GM12864 (cell line): ENCODE data around the gene SRSF1.

ENCODE experiments used
- DNase-seq: peaks from one replicate; pipeline ENCODE4 v3.0.0-alpha.2; 2011; ENCODE audit warnings: low read depth
- H3K4me3 ChIP-seq: 2 replicates; pipeline ENCODE4 v1.5.1; 2011; ENCODE audit warnings: mild to moderate bottlenecking, low read depth, low read length, control low read depth
- TF ChIP-seq, protein P1 (sequence below): IDR thresholded peaks from 2 replicates; pipeline ENCODE4 v1.5.1; 2011; ENCODE audit warnings: low read depth, mild to moderate bottlenecking, moderate library complexity, low read length, control low read depth, inconsistent platforms; ENCODE audit errors: missing control alignments

Gene SRSF1

DNA sequence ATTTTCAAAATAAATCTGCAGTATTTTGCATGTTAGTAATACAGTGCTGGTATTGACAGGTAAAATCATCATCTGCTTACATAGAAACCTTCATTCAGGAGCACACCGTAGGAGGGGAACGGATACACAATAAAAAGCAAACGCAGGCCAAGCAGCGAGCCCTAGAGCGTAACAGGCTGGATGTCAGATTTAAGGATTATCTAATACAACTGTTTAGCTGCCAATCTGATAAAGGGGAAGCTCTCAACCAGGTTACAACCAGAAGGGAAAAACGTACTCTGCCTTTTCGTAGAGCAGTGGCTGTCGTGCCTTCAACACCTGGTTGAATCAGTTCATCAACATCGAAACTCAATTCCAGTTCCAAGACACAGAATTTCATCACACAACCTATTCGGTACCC is 35.5 kb downstream of the SRSF1 start:
- DNase-seq = no peak
- H3K4me3 ChIP-seq = no peak overlapping the region
- TF ChIP-seq, protein P1, sequence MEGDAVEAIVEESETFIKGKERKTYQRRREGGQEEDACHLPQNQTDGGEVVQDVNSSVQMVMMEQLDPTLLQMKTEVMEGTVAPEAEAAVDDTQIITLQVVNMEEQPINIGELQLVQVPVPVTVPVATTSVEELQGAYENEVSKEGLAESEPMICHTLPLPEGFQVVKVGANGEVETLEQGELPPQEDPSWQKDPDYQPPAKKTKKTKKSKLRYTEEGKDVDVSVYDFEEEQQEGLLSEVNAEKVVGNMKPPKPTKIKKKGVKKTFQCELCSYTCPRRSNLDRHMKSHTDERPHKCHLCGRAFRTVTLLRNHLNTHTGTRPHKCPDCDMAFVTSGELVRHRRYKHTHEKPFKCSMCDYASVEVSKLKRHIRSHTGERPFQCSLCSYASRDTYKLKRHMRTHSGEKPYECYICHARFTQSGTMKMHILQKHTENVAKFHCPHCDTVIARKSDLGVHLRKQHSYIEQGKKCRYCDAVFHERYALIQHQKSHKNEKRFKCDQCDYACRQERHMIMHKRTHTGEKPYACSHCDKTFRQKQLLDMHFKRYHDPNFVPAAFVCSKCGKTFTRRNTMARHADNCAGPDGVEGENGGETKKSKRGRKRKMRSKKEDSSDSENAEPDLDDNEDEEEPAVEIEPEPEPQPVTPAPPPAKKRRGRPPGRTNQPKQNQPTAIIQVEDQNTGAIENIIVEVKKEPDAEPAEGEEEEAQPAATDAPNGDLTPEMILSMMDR = no peak

DNA sequence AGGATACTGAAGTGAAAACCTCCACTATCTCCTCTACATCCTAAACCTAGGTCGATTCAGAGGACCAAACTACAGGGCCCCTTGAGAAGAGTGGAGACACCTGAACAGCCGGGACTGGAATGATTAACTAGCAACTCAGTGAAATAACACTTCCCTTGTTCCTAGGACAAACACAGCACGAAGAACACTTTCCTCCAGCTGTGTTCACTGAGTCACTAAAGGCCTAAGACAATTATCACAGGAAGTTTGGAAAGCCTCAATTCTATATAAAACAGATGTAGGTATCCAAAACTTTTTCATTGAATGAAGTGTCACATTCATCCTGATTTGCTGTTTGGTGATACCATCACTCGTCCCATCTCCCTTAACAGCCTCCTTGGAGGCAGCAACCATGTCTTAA is 36.3 kb downstream of the SRSF1 start:
- TF ChIP-seq, protein P1 = no peak
- H3K4me3 ChIP-seq = no peak overlapping the region
- no peak for DNase-seq

DNA sequence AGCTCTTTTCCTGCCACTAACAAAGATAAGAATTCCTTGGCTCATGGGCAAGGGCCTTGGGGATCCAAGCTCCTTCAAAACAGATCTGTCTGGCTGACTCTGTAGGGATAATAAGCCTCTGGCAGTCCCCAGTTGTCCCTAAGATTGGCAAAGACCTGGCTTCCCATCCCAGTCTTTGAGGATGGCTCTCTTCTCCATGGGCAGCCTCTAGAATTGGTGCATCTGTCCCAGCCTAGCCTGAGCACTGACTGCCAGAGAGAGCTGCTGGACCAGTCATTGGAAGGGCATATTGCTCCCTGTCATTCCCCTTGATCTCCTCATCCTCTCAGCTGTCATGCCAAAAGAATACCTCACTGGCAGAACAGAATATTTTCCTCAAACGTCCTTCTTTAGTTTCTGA is 38.6 kb downstream of the SRSF1 start:
- no peak overlapping the region for H3K4me3 ChIP-seq
- TF ChIP-seq, protein P1 = no peak
- no peak for DNase-seq

DNA sequence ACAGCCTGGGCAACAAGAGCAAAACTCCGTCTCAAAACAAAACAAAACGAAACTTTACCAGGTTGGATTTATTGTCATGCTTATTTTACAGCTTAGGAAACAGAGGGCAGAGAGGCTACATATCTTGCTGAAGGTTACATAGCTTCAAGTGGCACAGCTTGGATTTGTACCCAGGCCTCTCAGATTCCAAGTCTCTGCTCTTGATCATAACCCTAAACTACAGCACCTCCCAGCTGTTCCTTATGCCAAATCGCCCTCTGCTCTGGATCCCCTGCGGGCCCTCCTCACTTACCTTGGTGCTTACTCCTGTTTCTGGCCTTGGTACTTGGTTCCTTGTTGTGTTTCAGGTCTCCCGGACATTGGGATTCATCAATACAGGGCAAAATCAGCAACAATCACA is 40.2 kb downstream of the SRSF1 start:
- no peak overlapping the region for H3K4me3 ChIP-seq
- TF ChIP-seq, protein P1 = no peak
- no peak for DNase-seq

DNA sequence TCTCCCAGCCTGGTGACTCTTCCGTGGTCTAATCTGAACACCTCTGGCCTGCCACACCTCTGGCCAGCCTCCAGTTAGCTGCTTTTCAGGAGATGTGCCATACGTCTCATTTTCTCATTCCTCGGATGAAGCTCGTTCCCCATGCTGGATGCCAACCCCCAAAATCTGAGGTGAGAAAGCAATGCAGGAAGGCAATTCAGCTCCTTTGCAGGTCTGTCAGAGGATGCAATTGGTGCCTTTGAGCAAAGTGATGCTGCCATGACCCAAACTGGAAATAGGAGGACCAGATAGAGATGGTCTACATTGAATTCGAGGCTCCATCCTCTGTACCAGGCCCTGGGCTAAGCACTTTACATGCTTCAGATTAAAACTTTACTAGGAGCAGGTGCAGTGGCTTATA is 40.8 kb downstream of the SRSF1 start:
- DNase-seq = no peak
- TF ChIP-seq, protein P1 = no peak
- H3K4me3 ChIP-seq = no peak overlapping the region

DNA sequence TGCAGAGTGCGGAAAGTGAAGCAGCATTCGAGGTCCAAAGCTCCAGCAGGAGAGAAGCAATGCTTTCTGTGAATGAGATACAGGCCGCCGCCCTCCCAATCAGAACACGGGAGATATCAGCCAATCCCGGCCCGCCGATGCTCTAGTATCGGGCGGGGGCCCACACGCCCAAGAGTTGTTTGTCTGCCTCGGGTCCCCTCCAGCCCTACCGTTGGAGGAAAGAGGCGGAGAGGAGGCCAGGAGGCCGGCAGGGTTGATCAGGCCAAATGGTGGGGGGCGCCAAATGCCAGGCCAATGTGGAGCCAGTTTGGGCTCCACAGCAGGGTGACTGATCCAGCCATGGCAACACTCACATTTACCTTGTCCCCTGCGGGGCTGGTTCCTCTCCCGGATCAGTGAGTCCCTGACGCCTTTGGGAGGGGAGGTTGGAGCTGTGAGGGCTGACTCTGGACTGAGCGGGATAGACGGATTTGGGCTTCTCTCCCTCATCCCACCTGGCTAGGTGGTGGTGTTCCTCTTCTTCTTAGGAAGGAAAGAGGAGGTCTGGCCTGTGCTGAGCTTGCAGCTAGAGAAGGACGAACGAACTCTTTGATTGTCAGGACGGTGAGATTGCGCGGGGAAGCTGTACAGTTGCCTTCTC is 41.4 kb downstream of the SRSF1 start:
- no peak for DNase-seq
- TF ChIP-seq, protein P1 = no peak
- no peak overlapping the region for H3K4me3 ChIP-seq

DNA sequence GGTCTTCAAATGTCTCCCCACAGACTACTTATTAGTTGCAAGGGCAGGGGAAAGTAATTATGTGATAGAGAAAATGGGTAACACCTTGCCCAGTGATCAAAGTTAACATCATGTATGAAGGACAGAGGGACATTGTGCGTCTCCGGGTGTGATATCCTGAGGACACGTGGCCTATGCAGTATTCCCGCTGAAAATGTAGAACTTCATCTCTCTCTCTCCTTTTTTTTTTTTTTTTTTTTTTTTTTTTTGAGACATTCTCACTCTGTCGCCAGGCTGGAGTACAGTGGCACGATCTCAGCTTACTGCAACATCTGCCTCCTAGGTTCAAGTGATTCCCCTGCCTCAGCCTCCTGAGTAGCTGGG is 43.9 kb downstream of the SRSF1 start:
- no peak overlapping the region for H3K4me3 ChIP-seq
- DNase-seq = no peak
- TF ChIP-seq, protein P1 = no peak
